GM18505 (cell line): ENCODE measurements around the gene ST6GALNAC6.

Experiments used
- ATAC-seq: cut with Tn5 transposase; IDR thresholded peaks from one replicate; pipeline ENCODE4 v1.9.1; 2021; ENCODE audit not compliant: unreplicated experiment
- POLR2A ChIP-seq: IDR thresholded peaks from 4 replicates; pipeline ENCODE4 v1.6.1; 2011; ENCODE audit warnings: borderline replicate concordance; ENCODE audit not compliant: insufficient read depth, insufficient read length; ENCODE audit errors: extremely low read depth

The ST6GALNAC6 gene

GRCh38 chr9:127905788-127906191, 6.4 kb upstream of the ST6GALNAC6 start:
- TF ChIP-seq POLR2A, result no peak
- no peak for ATAC-seq

GRCh38 chr9:127905004-127905728, 5.8 kb upstream of the ST6GALNAC6 start:
- TF ChIP-seq POLR2A, result no peak

GRCh38 chr9:127904561-127905003, 5.2 kb upstream of the ST6GALNAC6 start:
- ATAC-seq, result no peak
- peak; percentile 30 for TF ChIP-seq POLR2A

More at GRCh38 chr9:127905004-127905728, 5.8 kb upstream of the ST6GALNAC6 start:
- ATAC-seq, result no peak

GRCh38 chr9:127903557-127904475, 4.4 kb upstream of the ST6GALNAC6 start:
- no peak for ATAC-seq
- peak; percentile 50 for TF ChIP-seq POLR2A

- peak; percentile 20 for ATAC-seq
- TF ChIP-seq POLR2A, result no peak
These were observed 823 bp downstream of the ST6GALNAC6 start for GRCh38 chr9:127898433-127899127.

GRCh38 chr9:127897193-127897692, 2.2 kb downstream of the ST6GALNAC6 start:
- no peak for ATAC-seq
- no peak for TF ChIP-seq POLR2A

GRCh38 chr9:127896395-127897192, 2.8 kb downstream of the ST6GALNAC6 start:
- no peak for TF ChIP-seq POLR2A
- no peak for ATAC-seq

- ATAC-seq, result no peak
These were observed 3.6 kb downstream of the ST6GALNAC6 start for GRCh38 chr9:127895811-127896210.

GRCh38 chr9:127893392-127893791, 6.0 kb downstream of the ST6GALNAC6 start:
- TF ChIP-seq POLR2A, result no peak
- no peak for ATAC-seq

More at GRCh38 chr9:127895811-127896210, 3.6 kb downstream of the ST6GALNAC6 start:
- TF ChIP-seq POLR2A, result no peak

- no peak for ATAC-seq
- TF ChIP-seq POLR2A, result no peak
These were observed 6.6 kb downstream of the ST6GALNAC6 start for GRCh38 chr9:127892831-127893230.

- no peak for ATAC-seq
- no peak for TF ChIP-seq POLR2A
These were observed 9.3 kb downstream of the ST6GALNAC6 start for GRCh38 chr9:127890053-127890452.

- no peak for ATAC-seq
- TF ChIP-seq POLR2A, result no peak
These were observed 11.6 kb downstream of the ST6GALNAC6 start for GRCh38 chr9:127887792-127888191.
